Suprapubic skin (tissue), 4 donors: ENCODE results near the gene AGBL1. TPM values are rescaled to one million over a fixed set of nuclear protein-coding genes. Genes with fewer than 3 reads are reported as not detected.

Source experiments
- DNase-seq, 2 donors: peaks; one replicate each; pipeline ENCODE4 v3.0.0-alpha.2; 2019; ENCODE audit warnings: low spot score in 2 of 2
- H3K27ac ChIP-seq: fragments of 200-600 bp; sonication (generic); one replicate; pipeline ENCODE4 v1.5.1; 2019
- H3K27me3 ChIP-seq: fragments of 200-600 bp; sonication (generic); one replicate; pipeline ENCODE4 v1.5.1; 2019
- H3K36me3 ChIP-seq: fragments of 200-600 bp; sonication (generic); one replicate; pipeline ENCODE4 v1.5.1; 2019
- H3K4me1 ChIP-seq: fragments of 200-600 bp; sonication (generic); one replicate; pipeline ENCODE4 v1.5.1; 2019
- H3K4me3 ChIP-seq: fragments of 200-600 bp; sonication (generic); one replicate; pipeline ENCODE4 v1.5.1; 2019; ENCODE audit warnings: mild to moderate bottlenecking
- H3K9me3 ChIP-seq: fragments of 200-600 bp; sonication (generic); one replicate; pipeline ENCODE4 v1.5.1; 2019
- EP300 ChIP-seq: sonication (generic); formaldehyde crosslinking; IDR thresholded peaks from one replicate; pipeline ENCODE4 v1.6.1; 2017; ENCODE audit warnings: antibody characterized with exemption
- POLR2A ChIP-seq, 2 donors: fragments of 450-650 bp; IDR thresholded peaks; one replicate each; pipeline ENCODE4 v1.6.1; 2017; ENCODE audit warnings: antibody characterized with exemption in 2 of 2, mild to moderate bottlenecking in 2 of 2, moderate library complexity in 2 of 2
- POLR2AphosphoS5 ChIP-seq, 3 donors: sonication (generic); formaldehyde crosslinking; IDR thresholded peaks; one replicate each; pipeline ENCODE4 v1.6.1; 2017; ENCODE audit warnings: antibody characterized with exemption in 3 of 3
- WGBS: methylation state at CpG from one replicate; pipeline ENCODE4 v1.1.5; 2018; 5-methylcytosine and 5-hydroxymethylcytosine counted together
- total RNA-seq, 4 donors: library from RNA; depleted of rRNA; stranded (reverse); fragments of >200 nt; gene quantifications; one replicate each; pipeline ENCODE4 v1.1.0, GENCODE V29; 2016
- TF ChIP-seq, protein P1 (sequence below), 2 donors: fragments of 200-600 bp in 1 of 2; fragments of 450-650 bp in 1 of 2; sonication (generic) in 1 of 2; IDR thresholded peaks; one replicate each; pipeline ENCODE4 v1.5.1; 2016 to 2019; ENCODE audit warnings: antibody characterized with exemption in 2 of 2, mild to moderate bottlenecking in 1 of 2, moderate library complexity in 1 of 2

AGBL1 gene
- total RNA-seq, 4 donors from 2014 or later, result 0.23 to 0.56 TPM; not detected in 2

GRCh38 chr15:86762874-86763273, 683.2 kb downstream of the AGBL1 start:
- Histone ChIP-seq H3K4me3 (no peak overlapping the region), H3K27ac (no peak overlapping the region), H3K9me3 (no peaks in the 10 kb centered on the region), H3K27me3 (peaks cover 2% of the 10 kb centered on the region), H3K36me3 (no peaks in the 10 kb centered on the region), H3K4me1 (no peaks in the 10 kb centered on the region)
- no peak for DNase-seq
- WGBS, result 76% methylated on average over 2 of the region's 2 CpGs
- TF ChIP-seq, protein P1, sequence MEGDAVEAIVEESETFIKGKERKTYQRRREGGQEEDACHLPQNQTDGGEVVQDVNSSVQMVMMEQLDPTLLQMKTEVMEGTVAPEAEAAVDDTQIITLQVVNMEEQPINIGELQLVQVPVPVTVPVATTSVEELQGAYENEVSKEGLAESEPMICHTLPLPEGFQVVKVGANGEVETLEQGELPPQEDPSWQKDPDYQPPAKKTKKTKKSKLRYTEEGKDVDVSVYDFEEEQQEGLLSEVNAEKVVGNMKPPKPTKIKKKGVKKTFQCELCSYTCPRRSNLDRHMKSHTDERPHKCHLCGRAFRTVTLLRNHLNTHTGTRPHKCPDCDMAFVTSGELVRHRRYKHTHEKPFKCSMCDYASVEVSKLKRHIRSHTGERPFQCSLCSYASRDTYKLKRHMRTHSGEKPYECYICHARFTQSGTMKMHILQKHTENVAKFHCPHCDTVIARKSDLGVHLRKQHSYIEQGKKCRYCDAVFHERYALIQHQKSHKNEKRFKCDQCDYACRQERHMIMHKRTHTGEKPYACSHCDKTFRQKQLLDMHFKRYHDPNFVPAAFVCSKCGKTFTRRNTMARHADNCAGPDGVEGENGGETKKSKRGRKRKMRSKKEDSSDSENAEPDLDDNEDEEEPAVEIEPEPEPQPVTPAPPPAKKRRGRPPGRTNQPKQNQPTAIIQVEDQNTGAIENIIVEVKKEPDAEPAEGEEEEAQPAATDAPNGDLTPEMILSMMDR (IDR thresholded peaks at IDR 0.05), result no peak
- no peak for TF ChIP-seq POLR2AphosphoS5 (IDR thresholded peaks at IDR 0.05)
- TF ChIP-seq POLR2A (IDR thresholded peaks at IDR 0.05), result no peak
- TF ChIP-seq EP300, result no peak

- Histone ChIP-seq H3K4me1 (no peaks in the 10 kb centered on the region), H3K36me3 (no peaks in the 10 kb centered on the region), H3K27me3 (peaks cover 2% of the 10 kb centered on the region), H3K4me3 (no peak overlapping the region), H3K9me3 (no peaks in the 10 kb centered on the region), H3K27ac (no peak overlapping the region)
- WGBS, result 84% methylated on average over 3 of the region's 3 CpGs
- TF ChIP-seq EP300, result no peak
- no peak for TF ChIP-seq POLR2AphosphoS5 (IDR thresholded peaks at IDR 0.05)
- TF ChIP-seq POLR2A (IDR thresholded peaks at IDR 0.05), result no peak
- TF ChIP-seq, protein P1 (IDR thresholded peaks at IDR 0.05), result no peak
- no peak for DNase-seq
Measured at GRCh38 chr15:86764021-86764420, 684.4 kb downstream of the AGBL1 start.

GRCh38 chr15:86765281-86765680, 685.6 kb downstream of the AGBL1 start:
- DNase-seq, result no peak
- WGBS, result 34% methylated on average over 5 of the region's 5 CpGs
- Histone ChIP-seq H3K4me1 (no peaks in the 10 kb centered on the region), H3K27me3 (peaks cover 2% of the 10 kb centered on the region), H3K36me3 (no peaks in the 10 kb centered on the region), H3K4me3 (no peak overlapping the region), H3K9me3 (no peaks in the 10 kb centered on the region), H3K27ac (no peak overlapping the region)
- TF ChIP-seq POLR2A (IDR thresholded peaks at IDR 0.05) (no peak), POLR2AphosphoS5 (IDR thresholded peaks at IDR 0.05) (no peak), EP300 (no peak)
- TF ChIP-seq, protein P1 (IDR thresholded peaks at IDR 0.05), result no peak

DNA sequence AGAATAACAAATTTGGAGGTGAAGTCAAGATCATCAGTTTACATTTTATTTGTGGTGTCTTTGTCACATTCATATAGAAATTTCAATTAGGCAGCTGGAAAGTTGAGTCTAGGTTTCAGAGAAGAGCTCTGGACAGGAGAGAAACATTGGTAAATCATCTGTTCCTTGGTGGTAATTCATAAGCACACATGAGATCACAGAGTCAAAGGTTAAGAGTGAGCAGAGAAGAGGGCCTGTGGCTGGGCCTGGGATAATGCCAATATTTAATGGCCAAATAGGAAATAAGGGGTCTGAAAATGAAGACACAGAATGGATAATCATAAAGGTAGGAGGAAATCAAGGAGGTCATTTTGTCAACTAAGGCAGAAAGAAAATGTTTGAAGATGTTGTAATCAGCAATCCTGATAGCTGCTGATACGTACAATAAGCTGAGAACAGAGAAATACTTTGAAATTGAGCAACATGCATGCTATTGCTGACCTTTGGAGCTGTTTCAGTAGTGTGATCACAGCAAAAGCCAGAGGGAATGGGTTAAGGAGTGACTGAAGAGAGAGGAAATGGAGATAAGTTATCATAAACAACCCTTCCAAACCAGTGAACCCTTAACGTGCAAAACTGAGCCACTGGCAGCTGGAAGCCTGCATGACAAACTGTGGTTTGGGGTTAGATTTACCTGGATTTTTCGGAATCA, 692.8 kb downstream of the AGBL1 start:
- no peak for TF ChIP-seq EP300
- TF ChIP-seq POLR2A (IDR thresholded peaks at IDR 0.05), result no peak
- TF ChIP-seq, protein P1 (IDR thresholded peaks at IDR 0.05), result no peak
- no peak for TF ChIP-seq POLR2AphosphoS5 (IDR thresholded peaks at IDR 0.05)
- no peak overlapping the region for H3K27ac ChIP-seq

DNA sequence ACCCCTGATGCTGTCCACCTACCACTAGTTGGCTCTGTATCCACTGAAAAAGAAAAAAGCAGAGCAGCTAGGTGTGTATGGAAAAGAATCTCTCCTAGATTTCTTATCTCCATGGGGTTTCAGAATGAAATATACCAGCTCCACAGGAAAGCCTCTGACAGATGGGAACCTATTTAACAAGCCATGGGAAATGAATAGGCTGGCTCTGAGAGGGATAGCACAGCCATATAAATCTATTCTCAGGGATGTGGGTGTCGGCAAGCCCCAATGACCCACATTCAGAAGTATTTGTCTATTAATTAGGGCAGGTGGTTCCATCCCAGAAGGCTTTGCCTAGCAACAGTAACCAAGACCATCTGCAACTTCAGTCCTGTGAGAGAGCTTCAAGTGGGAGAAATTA, 694.1 kb downstream of the AGBL1 start:
- no peaks in the 10 kb centered on the region for H3K9me3 ChIP-seq
- H3K4me3 ChIP-seq, result no peak overlapping the region
- H3K27ac ChIP-seq, result no peak overlapping the region
- no peaks in the 10 kb centered on the region for H3K27me3 ChIP-seq
- no peak for DNase-seq
- TF ChIP-seq POLR2AphosphoS5 (IDR thresholded peaks at IDR 0.05) (no peak), POLR2A (IDR thresholded peaks at IDR 0.05) (no peak), EP300 (no peak)
- TF ChIP-seq, protein P1 (IDR thresholded peaks at IDR 0.05), result no peak
- WGBS, result 69% methylated on average over 1 of the region's 1 CpG
- no peaks in the 10 kb centered on the region for H3K36me3 ChIP-seq
- H3K4me1 ChIP-seq, result no peaks in the 10 kb centered on the region

More for the DNA sequence above, 692.8 kb downstream of the AGBL1 start:
- H3K4me3 ChIP-seq, result no peak overlapping the region
- no peaks in the 10 kb centered on the region for H3K36me3 ChIP-seq
- H3K9me3 ChIP-seq, result no peaks in the 10 kb centered on the region
- no peaks in the 10 kb centered on the region for H3K4me1 ChIP-seq
- no peaks in the 10 kb centered on the region for H3K27me3 ChIP-seq
- DNase-seq, result no peak
- WGBS, result 71% methylated on average over 3 of the region's 3 CpGs
